Umbilical cord (tissue), 2 donors: ENCODE data around the gene HEATR3. TPM values are rescaled to one million over a fixed set of nuclear protein-coding genes. Genes with fewer than 3 reads are reported as not detected.
A peak's percentile ranks its signal among the peaks of the same experiment; 100 is the strongest.
"Not testable (repeated sequence)": the region's sequence is repeated elsewhere in the genome, so short reads cannot be mapped to it uniquely, and the experiment has no call there.

ENCODE experiments used
- DNase-seq: peaks from one replicate; pipeline ENCODE4 v3.0.0-alpha.2; 2015; ENCODE audit warnings: low spot score
- total RNA-seq: library from RNA; depleted of rRNA; stranded (reverse); fragments of >200 nt; gene quantifications from one replicate; pipeline ENCODE4 v1.2.3, GENCODE V29; 2014; ENCODE audit warnings: low replicate concordance; ENCODE audit not compliant: insufficient read depth

Gene HEATR3
- total RNA-seq, 1 donor from 2014 or later: 34.4 TPM

- DNase-seq: peak; percentile 6
These were observed 34.3 kb downstream of the HEATR3 start for GRCh38 chr16:50099957-50100648.

- no peak for DNase-seq
These were observed 36.4 kb downstream of the HEATR3 start for GRCh38 chr16:50102051-50102746.

- no peak for DNase-seq
These were observed 38.0 kb downstream of the HEATR3 start for GRCh38 chr16:50103764-50104163.

GRCh38 chr16:50114357-50115129 lies 48.8 kb downstream of the HEATR3 start:
- peak; percentile 0 for DNase-seq

GRCh38 chr16:50120711-50121110 lies 54.9 kb downstream of the HEATR3 start:
- no peak for DNase-seq

- DNase-seq: no peak
These were observed 55.5 kb downstream of the HEATR3 start for GRCh38 chr16:50121278-50121677.

- DNase-seq: no peak
These were observed 56.1 kb downstream of the HEATR3 start for GRCh38 chr16:50121721-50122445.

GRCh38 chr16:50123417-50123816 lies 57.6 kb downstream of the HEATR3 start:
- no peak for DNase-seq

GRCh38 chr16:50124769-50125168 lies 59.0 kb downstream of the HEATR3 start:
- no peak for DNase-seq

GRCh38 chr16:50126183-50126582 lies 60.4 kb downstream of the HEATR3 start:
- no peak for DNase-seq

- DNase-seq: not testable (repeated sequence)
These were observed 66.8 kb downstream of the HEATR3 start for GRCh38 chr16:50132571-50132970.

GRCh38 chr16:50133214-50133613 lies 67.4 kb downstream of the HEATR3 start:
- no peak for DNase-seq

GRCh38 chr16:50136399-50136798 lies 70.6 kb downstream of the HEATR3 start:
- no peak for DNase-seq

GRCh38 chr16:50137268-50137667 lies 71.5 kb downstream of the HEATR3 start:
- DNase-seq: no peak

- no peak for DNase-seq
These were observed 73.8 kb downstream of the HEATR3 start for GRCh38 chr16:50139580-50139979.

- DNase-seq: no peak
These were observed 78.4 kb downstream of the HEATR3 start for GRCh38 chr16:50144211-50144610.

GRCh38 chr16:50146479-50147435 lies 81.0 kb downstream of the HEATR3 start:
- no peak for DNase-seq

- DNase-seq: no peak
These were observed 85.6 kb downstream of the HEATR3 start for GRCh38 chr16:50151322-50151721.

GRCh38 chr16:50151756-50152155 lies 86.0 kb downstream of the HEATR3 start:
- DNase-seq: no peak

- DNase-seq: no peak
These were observed 86.6 kb downstream of the HEATR3 start for GRCh38 chr16:50152351-50152806.
